ENCODE results near the gene MSX1.

- TF ChIP-seq CBX8 (IDR thresholded peaks at IDR 0.05) = no peak
- TF ChIP-seq, protein P1, sequence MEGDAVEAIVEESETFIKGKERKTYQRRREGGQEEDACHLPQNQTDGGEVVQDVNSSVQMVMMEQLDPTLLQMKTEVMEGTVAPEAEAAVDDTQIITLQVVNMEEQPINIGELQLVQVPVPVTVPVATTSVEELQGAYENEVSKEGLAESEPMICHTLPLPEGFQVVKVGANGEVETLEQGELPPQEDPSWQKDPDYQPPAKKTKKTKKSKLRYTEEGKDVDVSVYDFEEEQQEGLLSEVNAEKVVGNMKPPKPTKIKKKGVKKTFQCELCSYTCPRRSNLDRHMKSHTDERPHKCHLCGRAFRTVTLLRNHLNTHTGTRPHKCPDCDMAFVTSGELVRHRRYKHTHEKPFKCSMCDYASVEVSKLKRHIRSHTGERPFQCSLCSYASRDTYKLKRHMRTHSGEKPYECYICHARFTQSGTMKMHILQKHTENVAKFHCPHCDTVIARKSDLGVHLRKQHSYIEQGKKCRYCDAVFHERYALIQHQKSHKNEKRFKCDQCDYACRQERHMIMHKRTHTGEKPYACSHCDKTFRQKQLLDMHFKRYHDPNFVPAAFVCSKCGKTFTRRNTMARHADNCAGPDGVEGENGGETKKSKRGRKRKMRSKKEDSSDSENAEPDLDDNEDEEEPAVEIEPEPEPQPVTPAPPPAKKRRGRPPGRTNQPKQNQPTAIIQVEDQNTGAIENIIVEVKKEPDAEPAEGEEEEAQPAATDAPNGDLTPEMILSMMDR (IDR thresholded peaks at IDR 0.05) = no peak
- TF ChIP-seq REST (IDR thresholded peaks at IDR 0.05) = no peak
- no peak for TF ChIP-seq MAFK (IDR thresholded peaks at IDR 0.05; ENCODE audit: partially characterized antibody)
- TF ChIP-seq ZNF302 (CRISPR knock-in tag; IDR thresholded peaks at IDR 0.05) = no peak
- TF ChIP-seq BHLHE40 (IDR thresholded peaks at IDR 0.05; ENCODE audit: low read depth, low read length) = no peak
- no peak for TF ChIP-seq FOSB (CRISPR knock-in tag; IDR thresholded peaks at IDR 0.05)
- TF ChIP-seq PHF8 (IDR thresholded peaks at IDR 0.05; ENCODE audit: borderline replicate concordance, low read depth) = no peak
- TF ChIP-seq, protein P2, sequence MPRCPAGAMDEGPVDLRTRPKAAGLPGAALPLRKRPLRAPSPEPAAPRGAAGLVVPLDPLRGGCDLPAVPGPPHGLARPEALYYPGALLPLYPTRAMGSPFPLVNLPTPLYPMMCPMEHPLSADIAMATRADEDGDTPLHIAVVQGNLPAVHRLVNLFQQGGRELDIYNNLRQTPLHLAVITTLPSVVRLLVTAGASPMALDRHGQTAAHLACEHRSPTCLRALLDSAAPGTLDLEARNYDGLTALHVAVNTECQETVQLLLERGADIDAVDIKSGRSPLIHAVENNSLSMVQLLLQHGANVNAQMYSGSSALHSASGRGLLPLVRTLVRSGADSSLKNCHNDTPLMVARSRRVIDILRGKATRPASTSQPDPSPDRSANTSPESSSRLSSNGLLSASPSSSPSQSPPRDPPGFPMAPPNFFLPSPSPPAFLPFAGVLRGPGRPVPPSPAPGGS (IDR thresholded peaks at IDR 0.05) = no peak
- TF ChIP-seq POLR2A (IDR thresholded peaks at IDR 0.05; ENCODE audit: low read length) = no peak
Measured at GRCh38 chr4:4871573-4872313, 12.3 kb downstream of the MSX1 start.

Data from A549 (cell line).